ENCODE data around the gene DCDC2B.
A peak's percentile ranks its signal among the peaks of the same experiment; 100 is the strongest.

DCDC2B gene

GRCh38 chr1:32223683-32224082, 14.8 kb downstream of the DCDC2B start:
- Histone ChIP-seq H3K36me3 (replicated peaks) (peaks cover 35% of the 10 kb centered on the region), H3K27ac (no peak overlapping the region)

GRCh38 chr1:32224285-32224684, 15.4 kb downstream of the DCDC2B start:
- no peak for TF ChIP-seq CTCF (IDR thresholded peaks at IDR 0.05; ENCODE audit: low read depth, low read length, missing control alignments)
- H3K27ac ChIP-seq = no peak overlapping the region
- H3K4me3 ChIP-seq (ENCODE audit: low read depth, low read length) = no peak overlapping the region
- peaks cover 41% of the 10 kb centered on the region for H3K36me3 ChIP-seq (replicated peaks)
- no peak for DNase-seq
- in situ Hi-C loops (cut with HindIII; ENCODE audit: low pct_ligation_motif_present, low sequenced_read_pairs) = no loop called here
- no peaks in the 10 kb centered on the region for H3K27me3 ChIP-seq (replicated peaks)

More at GRCh38 chr1:32223683-32224082, 14.8 kb downstream of the DCDC2B start:
- peak; percentile 28 for TF ChIP-seq CTCF (IDR thresholded peaks at IDR 0.05; ENCODE audit: low read depth, low read length, missing control alignments)
- peak; percentile 33 for DNase-seq
- no peak overlapping the region for H3K4me3 ChIP-seq (ENCODE audit: low read depth, low read length)
- H3K27me3 ChIP-seq (replicated peaks) = no peaks in the 10 kb centered on the region
- in situ Hi-C loops (cut with HindIII; ENCODE audit: low pct_ligation_motif_present, low sequenced_read_pairs) = no loop called here

GRCh38 chr1:32228771-32229170, 19.9 kb downstream of the DCDC2B start:
- Histone ChIP-seq H3K4me3 (ENCODE audit: low read depth, low read length) (no peak overlapping the region), H3K27me3 (replicated peaks) (no peaks in the 10 kb centered on the region), H3K36me3 (replicated peaks) (peaks cover 63% of the 10 kb centered on the region), H3K27ac (no peak overlapping the region)
- in situ Hi-C loops (cut with HindIII; ENCODE audit: low pct_ligation_motif_present, low sequenced_read_pairs) = no loop called here
- no peak for TF ChIP-seq CTCF (IDR thresholded peaks at IDR 0.05; ENCODE audit: low read depth, low read length, missing control alignments)
- no peak for DNase-seq

GRCh38 chr1:32231843-32232432, 23.0 kb downstream of the DCDC2B start:
- H3K27ac ChIP-seq = no peak overlapping the region
- H3K27me3 ChIP-seq (replicated peaks) = no peaks in the 10 kb centered on the region
- peaks cover 45% of the 10 kb centered on the region for H3K36me3 ChIP-seq (replicated peaks)
- TF ChIP-seq CTCF (IDR thresholded peaks at IDR 0.05; ENCODE audit: low read depth, low read length, missing control alignments) = no peak
- no peak for DNase-seq
- in situ Hi-C loops (cut with HindIII; ENCODE audit: low pct_ligation_motif_present, low sequenced_read_pairs) = no loop called here
- no peak overlapping the region for H3K4me3 ChIP-seq (ENCODE audit: low read depth, low read length)

- no peaks in the 10 kb centered on the region for H3K27me3 ChIP-seq (replicated peaks)
- TF ChIP-seq CTCF (IDR thresholded peaks at IDR 0.05; ENCODE audit: low read depth, low read length, missing control alignments) = no peak
- in situ Hi-C loops (cut with HindIII; ENCODE audit: low pct_ligation_motif_present, low sequenced_read_pairs) = no loop called here
- DNase-seq = no peak
- H3K4me3 ChIP-seq (ENCODE audit: low read depth, low read length) = no peak overlapping the region
- no peak overlapping the region for H3K27ac ChIP-seq
- peaks cover 40% of the 10 kb centered on the region for H3K36me3 ChIP-seq (replicated peaks)
Observed at GRCh38 chr1:32232558-32233304, 23.8 kb downstream of the DCDC2B start.
